ENCODE results near the gene CRLF3.

DNA sequence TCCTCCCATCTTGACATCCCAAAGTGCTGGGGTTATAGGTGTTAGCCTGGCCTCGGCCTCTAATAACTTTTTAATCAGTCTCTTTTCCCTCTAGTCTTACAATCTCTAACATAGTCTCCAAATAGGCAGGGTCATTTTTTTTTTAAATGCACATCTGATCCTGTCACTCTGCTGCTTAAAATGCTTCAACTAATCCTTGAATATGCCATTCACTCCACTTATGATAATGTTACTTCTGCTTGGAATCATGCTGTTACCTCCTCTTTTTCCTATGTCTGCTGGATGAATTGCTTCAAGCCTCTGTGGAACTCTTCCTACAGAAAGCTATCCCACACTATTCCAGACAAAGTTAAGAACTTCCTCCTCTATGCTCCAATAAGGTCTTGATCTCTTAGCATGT, 22.8 kb downstream of the CRLF3 start:
- TF ChIP-seq, protein P1, sequence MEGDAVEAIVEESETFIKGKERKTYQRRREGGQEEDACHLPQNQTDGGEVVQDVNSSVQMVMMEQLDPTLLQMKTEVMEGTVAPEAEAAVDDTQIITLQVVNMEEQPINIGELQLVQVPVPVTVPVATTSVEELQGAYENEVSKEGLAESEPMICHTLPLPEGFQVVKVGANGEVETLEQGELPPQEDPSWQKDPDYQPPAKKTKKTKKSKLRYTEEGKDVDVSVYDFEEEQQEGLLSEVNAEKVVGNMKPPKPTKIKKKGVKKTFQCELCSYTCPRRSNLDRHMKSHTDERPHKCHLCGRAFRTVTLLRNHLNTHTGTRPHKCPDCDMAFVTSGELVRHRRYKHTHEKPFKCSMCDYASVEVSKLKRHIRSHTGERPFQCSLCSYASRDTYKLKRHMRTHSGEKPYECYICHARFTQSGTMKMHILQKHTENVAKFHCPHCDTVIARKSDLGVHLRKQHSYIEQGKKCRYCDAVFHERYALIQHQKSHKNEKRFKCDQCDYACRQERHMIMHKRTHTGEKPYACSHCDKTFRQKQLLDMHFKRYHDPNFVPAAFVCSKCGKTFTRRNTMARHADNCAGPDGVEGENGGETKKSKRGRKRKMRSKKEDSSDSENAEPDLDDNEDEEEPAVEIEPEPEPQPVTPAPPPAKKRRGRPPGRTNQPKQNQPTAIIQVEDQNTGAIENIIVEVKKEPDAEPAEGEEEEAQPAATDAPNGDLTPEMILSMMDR (IDR thresholded peaks at IDR 0.05) = no peak
- no peak for TF ChIP-seq POLR2A (IDR thresholded peaks at IDR 0.05)

Measured in lower leg skin (tissue), 3 donors.